IMR-90 (cell line): ENCODE data around the gene CNOT2.

Experiments
- FOS ChIP-seq: fragments of 150-350 bp; IDR thresholded peaks from 2 replicates; pipeline ENCODE4 v1.6.1; 2016; ENCODE audit warnings: low read depth, low read length
- MAFK ChIP-seq: IDR thresholded peaks from 2 replicates; pipeline ENCODE4 v1.6.1; 2012; ENCODE audit warnings: low read depth, low read length, improper control_type of control experiment
- POLR2A ChIP-seq: IDR thresholded peaks from 2 replicates; pipeline ENCODE4 v1.6.1; 2012; ENCODE audit warnings: mild to moderate bottlenecking, low read depth, low read length
- RAD21 ChIP-seq: IDR thresholded peaks from 2 replicates; pipeline ENCODE4 v1.6.1; 2012; ENCODE audit warnings: low read length, improper control_type of control experiment
- RCOR1 ChIP-seq: IDR thresholded peaks from 2 replicates; pipeline ENCODE4 v1.6.1; 2012; ENCODE audit warnings: mild to moderate bottlenecking, low read length, improper control_type of control experiment; ENCODE audit not compliant: insufficient replicate concordance
- TF ChIP-seq, protein P1 (sequence below): conservative IDR thresholded peaks from 2 replicates; pipeline ENCODE4 v1.5.1; 2012; ENCODE audit warnings: mild to moderate bottlenecking, low read depth, low read length, improper control_type of control experiment

DNA sequence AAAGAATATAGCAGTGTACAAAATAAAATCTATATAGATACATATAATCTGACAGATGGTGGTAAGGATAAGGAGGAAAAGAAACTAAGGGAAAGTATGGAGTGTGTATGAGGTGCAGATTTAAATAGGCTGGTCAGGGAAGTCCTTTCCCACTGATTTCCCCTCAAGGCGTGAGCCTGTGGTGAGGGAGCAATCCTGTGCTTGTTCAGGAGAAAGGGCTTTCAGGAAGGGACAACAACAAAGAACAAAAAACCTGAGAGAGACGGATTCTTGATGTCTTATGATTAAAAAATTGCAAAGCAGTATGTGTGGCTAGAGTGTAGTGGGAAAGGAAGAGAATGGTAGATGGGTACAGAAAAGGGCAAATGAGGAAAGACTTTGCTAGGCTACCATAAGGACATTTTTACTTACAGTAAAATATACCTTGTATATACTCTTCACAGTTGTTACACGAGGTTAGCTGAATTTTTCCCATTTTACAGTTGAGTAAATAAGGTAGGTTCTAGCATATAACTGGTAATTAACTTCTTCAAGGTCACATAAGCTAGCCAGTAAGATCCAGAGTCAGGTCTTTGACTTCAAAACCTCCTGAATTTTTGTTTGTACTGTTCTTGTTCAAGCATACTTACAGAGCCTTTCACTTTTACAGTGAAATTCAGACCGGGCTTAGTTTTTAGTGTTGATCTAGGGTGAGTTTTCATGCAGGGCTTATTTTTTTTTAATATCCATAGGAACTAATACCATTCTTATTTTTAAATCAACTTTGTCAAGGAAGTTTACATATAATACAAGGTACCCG lies 15.6 kb downstream of the CNOT2 start:
- no peak for TF ChIP-seq RCOR1
- TF ChIP-seq, protein P1, sequence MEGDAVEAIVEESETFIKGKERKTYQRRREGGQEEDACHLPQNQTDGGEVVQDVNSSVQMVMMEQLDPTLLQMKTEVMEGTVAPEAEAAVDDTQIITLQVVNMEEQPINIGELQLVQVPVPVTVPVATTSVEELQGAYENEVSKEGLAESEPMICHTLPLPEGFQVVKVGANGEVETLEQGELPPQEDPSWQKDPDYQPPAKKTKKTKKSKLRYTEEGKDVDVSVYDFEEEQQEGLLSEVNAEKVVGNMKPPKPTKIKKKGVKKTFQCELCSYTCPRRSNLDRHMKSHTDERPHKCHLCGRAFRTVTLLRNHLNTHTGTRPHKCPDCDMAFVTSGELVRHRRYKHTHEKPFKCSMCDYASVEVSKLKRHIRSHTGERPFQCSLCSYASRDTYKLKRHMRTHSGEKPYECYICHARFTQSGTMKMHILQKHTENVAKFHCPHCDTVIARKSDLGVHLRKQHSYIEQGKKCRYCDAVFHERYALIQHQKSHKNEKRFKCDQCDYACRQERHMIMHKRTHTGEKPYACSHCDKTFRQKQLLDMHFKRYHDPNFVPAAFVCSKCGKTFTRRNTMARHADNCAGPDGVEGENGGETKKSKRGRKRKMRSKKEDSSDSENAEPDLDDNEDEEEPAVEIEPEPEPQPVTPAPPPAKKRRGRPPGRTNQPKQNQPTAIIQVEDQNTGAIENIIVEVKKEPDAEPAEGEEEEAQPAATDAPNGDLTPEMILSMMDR, result no peak
- TF ChIP-seq POLR2A, result no peak
- no peak for TF ChIP-seq FOS
- TF ChIP-seq RAD21, result no peak
- no peak for TF ChIP-seq MAFK
